Measurements from ENCODE around the gene DPM2. TPM values are rescaled to one million over a fixed set of nuclear protein-coding genes. Genes with fewer than 3 reads are reported as not detected.

Gene DPM2
- total RNA-seq, 2 experiments from 2014 or later = 44.1 to 46.6 TPM

GRCh38 chr9:127897193-127897692, 40.4 kb downstream of the DPM2 start:
- Mint-ChIP-seq H3K36me3 (ENCODE audit: low read depth) (peaks cover 54% of the 10 kb centered on the region), H3K4me3 (peak overlapping the region; percentile 82), H3K9me3 (ENCODE audit: low read depth) (peaks cover 5% of the 10 kb centered on the region), H3K4me1 (peaks cover 29% of the 10 kb centered on the region), H3K27me3 (no peaks in the 10 kb centered on the region), H3K27ac (no peak overlapping the region)
- ChIA-PET POLR2A (interaction anchor here (0.6 kb wide), 2 partner anchors 283 to 498 kb away, joined by 3 to 5 read pairs; no protein-coding TSS in a partner anchor), CTCF (interaction anchor here (0.6 to 4.3 kb wide), 4 partner anchors 15 to 27 kb away, joined by 3 to 19 read pairs (median 3); no protein-coding TSS in a partner anchor)
- intact Hi-C loops (cut with DNase I, micrococcal nuclease) = no loop called here
- DNase-seq (peak; percentile 67), ATAC-seq (no peak)

GRCh38 chr9:127896395-127897192, 41.1 kb downstream of the DPM2 start:
- intact Hi-C loops (cut with DNase I, micrococcal nuclease) = no loop called here
- peaks cover 5% of the 10 kb centered on the region for H3K9me3 Mint-ChIP-seq (ENCODE audit: low read depth)
- H3K4me3 Mint-ChIP-seq = no peak overlapping the region
- no peak for ATAC-seq
- H3K4me1 Mint-ChIP-seq = peaks cover 25% of the 10 kb centered on the region
- DNase-seq = no peak
- CTCF ChIA-PET = interaction anchor here (0.6 to 4.3 kb wide), 4 partner anchors 14 to 27 kb away, joined by 3 to 19 read pairs (median 3); no protein-coding TSS in a partner anchor
- POLR2A ChIA-PET = interaction anchor here (0.6 kb wide), 2 partner anchors 282 to 497 kb away, joined by 3 to 5 read pairs; no protein-coding TSS in a partner anchor
- no peak overlapping the region for H3K27ac Mint-ChIP-seq
- no peaks in the 10 kb centered on the region for H3K27me3 Mint-ChIP-seq
- peaks cover 54% of the 10 kb centered on the region for H3K36me3 Mint-ChIP-seq (ENCODE audit: low read depth)

GRCh38 chr9:127895811-127896210, 41.8 kb downstream of the DPM2 start:
- POLR2A ChIA-PET = no interaction called here
- Mint-ChIP-seq H3K9me3 (ENCODE audit: low read depth) (peaks cover 5% of the 10 kb centered on the region), H3K4me1 (peaks cover 21% of the 10 kb centered on the region), H3K4me3 (no peak overlapping the region), H3K27ac (no peak overlapping the region), H3K27me3 (no peaks in the 10 kb centered on the region), H3K36me3 (ENCODE audit: low read depth) (peaks cover 60% of the 10 kb centered on the region)
- DNase-seq (no peak), ATAC-seq (no peak)
- intact Hi-C loops (cut with DNase I, micrococcal nuclease) = no loop called here
- CTCF ChIA-PET = interaction anchor here (4.3 kb wide), 1 partner anchor 26 kb away, joined by 19 read pairs; no protein-coding TSS in a partner anchor

- H3K36me3 Mint-ChIP-seq (ENCODE audit: low read depth) = peaks cover 69% of the 10 kb centered on the region
- H3K9me3 Mint-ChIP-seq (ENCODE audit: low read depth) = peaks cover 5% of the 10 kb centered on the region
- H3K4me3 Mint-ChIP-seq = no peak overlapping the region
- DNase-seq (no peak), ATAC-seq (no peak)
- ChIA-PET CTCF (no interaction called here), POLR2A (no interaction called here)
- H3K27ac Mint-ChIP-seq = no peak overlapping the region
- no peaks in the 10 kb centered on the region for H3K27me3 Mint-ChIP-seq
- intact Hi-C loops (cut with DNase I, micrococcal nuclease) = no loop called here
- H3K4me1 Mint-ChIP-seq = peaks cover 13% of the 10 kb centered on the region
Observed at GRCh38 chr9:127893392-127893791, 44.3 kb downstream of the DPM2 start.

GRCh38 chr9:127892831-127893230, 44.8 kb downstream of the DPM2 start:
- DNase-seq = no peak
- ChIA-PET CTCF (interaction anchor here (0.8 kb wide), 1 partner anchor 87 kb away, joined by 3 read pairs; no protein-coding TSS in a partner anchor), POLR2A (no interaction called here)
- Mint-ChIP-seq H3K4me1 (peaks cover 10% of the 10 kb centered on the region), H3K9me3 (ENCODE audit: low read depth) (peaks cover 5% of the 10 kb centered on the region), H3K27ac (no peak overlapping the region), H3K27me3 (no peaks in the 10 kb centered on the region), H3K4me3 (no peak overlapping the region), H3K36me3 (ENCODE audit: low read depth) (peaks cover 71% of the 10 kb centered on the region)
- intact Hi-C loops (cut with DNase I, micrococcal nuclease) = no loop called here
- ATAC-seq = no peak

- H3K27ac Mint-ChIP-seq = no peak overlapping the region
- H3K4me1 Mint-ChIP-seq = peaks cover 6% of the 10 kb centered on the region
- peaks cover 4% of the 10 kb centered on the region for H3K9me3 Mint-ChIP-seq (ENCODE audit: low read depth)
- DNase-seq (no peak), ATAC-seq (no peak)
- no peaks in the 10 kb centered on the region for H3K27me3 Mint-ChIP-seq
- peaks cover 65% of the 10 kb centered on the region for H3K36me3 Mint-ChIP-seq (ENCODE audit: low read depth)
- intact Hi-C loops (cut with DNase I, micrococcal nuclease) = no loop called here
- ChIA-PET CTCF (interaction anchor here (0.6 to 1.3 kb wide), 2 partner anchors 20 to 31 kb away, joined by 3 to 4 read pairs; no protein-coding TSS in a partner anchor), POLR2A (no interaction called here)
- no peak overlapping the region for H3K4me3 Mint-ChIP-seq
Observed at GRCh38 chr9:127890053-127890452, 47.6 kb downstream of the DPM2 start.

- peaks cover 4% of the 10 kb centered on the region for H3K4me1 Mint-ChIP-seq
- ChIA-PET POLR2A (no interaction called here), CTCF (interaction anchor here (0.6 to 1.3 kb wide), 3 partner anchors 18 to 153 kb away, joined by 3 to 4 read pairs (median 3); partner anchors contain the start of gene TOR2A)
- no peak overlapping the region for H3K27ac Mint-ChIP-seq
- H3K9me3 Mint-ChIP-seq (ENCODE audit: low read depth) = no peaks in the 10 kb centered on the region
- ATAC-seq (peak; percentile 51), DNase-seq (no peak)
- H3K27me3 Mint-ChIP-seq = no peaks in the 10 kb centered on the region
- no peak overlapping the region for H3K4me3 Mint-ChIP-seq
- H3K36me3 Mint-ChIP-seq (ENCODE audit: low read depth) = peaks cover 54% of the 10 kb centered on the region
- intact Hi-C loops (cut with DNase I, micrococcal nuclease) = no loop called here
Observed at GRCh38 chr9:127887792-127888191, 49.9 kb downstream of the DPM2 start.

- H3K4me1 Mint-ChIP-seq = no peaks in the 10 kb centered on the region
- no peak overlapping the region for H3K27ac Mint-ChIP-seq
- DNase-seq (no peak), ATAC-seq (no peak)
- peaks cover 51% of the 10 kb centered on the region for H3K36me3 Mint-ChIP-seq (ENCODE audit: low read depth)
- ChIA-PET CTCF (interaction anchor here (1.1 kb wide), 1 partner anchor 152 kb away, joined by 3 read pairs; the partner anchor contains the start of gene TOR2A), POLR2A (no interaction called here)
- H3K9me3 Mint-ChIP-seq (ENCODE audit: low read depth) = no peaks in the 10 kb centered on the region
- intact Hi-C loops (cut with DNase I, micrococcal nuclease) = no loop called here
- H3K27me3 Mint-ChIP-seq = no peaks in the 10 kb centered on the region
- no peak overlapping the region for H3K4me3 Mint-ChIP-seq
Observed at GRCh38 chr9:127886401-127886972, 51.2 kb downstream of the DPM2 start.

GRCh38 chr9:127885508-127886281, 52.0 kb downstream of the DPM2 start:
- ATAC-seq (no peak), DNase-seq (no peak)
- CTCF ChIA-PET = interaction anchor here (0.6 to 1.0 kb wide), 4 partner anchors 34 to 86 kb away, joined by 3 read pairs; partner anchors contain the start of gene DPM2
- intact Hi-C loops (cut with DNase I, micrococcal nuclease) = no loop called here
- Mint-ChIP-seq H3K27ac (no peak overlapping the region), H3K36me3 (ENCODE audit: low read depth) (peaks cover 44% of the 10 kb centered on the region), H3K9me3 (ENCODE audit: low read depth) (no peaks in the 10 kb centered on the region), H3K27me3 (no peaks in the 10 kb centered on the region), H3K4me1 (no peaks in the 10 kb centered on the region), H3K4me3 (no peak overlapping the region)
- POLR2A ChIA-PET = interaction anchor here (0.6 to 1.7 kb wide), 3 partner anchors 9 to 54 kb away, joined by 3 to 6 read pairs (median 3); no protein-coding TSS in a partner anchor
